ENCODE data around the gene TRPC4AP. TPM values are rescaled to one million over a fixed set of nuclear protein-coding genes. Genes with fewer than 3 reads are reported as not detected.

TRPC4AP gene
- total RNA-seq, 1 experiment from 2014 or later = 48.6 TPM

DNA sequence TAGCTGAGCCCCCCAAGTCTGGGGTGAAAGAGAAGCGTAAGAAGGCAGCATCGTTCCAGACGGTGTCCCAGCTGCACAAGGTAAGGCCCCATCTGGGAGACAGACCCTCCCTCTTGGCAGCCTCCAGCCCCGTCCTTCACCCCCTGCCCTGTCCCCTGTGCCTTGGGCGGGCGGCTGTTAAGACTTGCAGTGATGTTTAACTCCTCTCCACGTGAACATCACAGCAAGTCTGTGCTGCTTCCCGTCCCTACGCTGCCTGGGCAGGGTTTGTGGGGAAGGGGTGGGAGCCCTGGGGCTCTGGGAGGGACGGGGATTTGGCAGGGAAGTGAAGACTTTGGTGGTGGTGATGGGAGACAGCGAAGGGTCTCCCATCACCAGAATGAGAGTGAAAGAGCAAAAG lies 102.4 kb downstream of the TRPC4AP start (continued):
- TF ChIP-seq ZBTB33 (IDR thresholded peaks at IDR 0.05; ENCODE audit: extremely low read depth, insufficient replicate concordance, low read length) = no peak
- no peak for TF ChIP-seq CBX3 (IDR thresholded peaks at IDR 0.05; ENCODE audit: low read depth)
- TF ChIP-seq ZFX (IDR thresholded peaks at IDR 0.05) = no peak
- no peak for TF ChIP-seq SRF (IDR thresholded peaks at IDR 0.05; ENCODE audit: low read depth)
- TF ChIP-seq EZH2 (IDR thresholded peaks at IDR 0.05) = no peak
- TF ChIP-seq EGR1 (IDR thresholded peaks at IDR 0.05; ENCODE audit: low read depth) = no peak
- no peak for TF ChIP-seq SIN3A (IDR thresholded peaks at IDR 0.05; ENCODE audit: low read depth)
- TF ChIP-seq FOSL1 (IDR thresholded peaks at IDR 0.05; ENCODE audit: low read depth) = no peak

DNA sequence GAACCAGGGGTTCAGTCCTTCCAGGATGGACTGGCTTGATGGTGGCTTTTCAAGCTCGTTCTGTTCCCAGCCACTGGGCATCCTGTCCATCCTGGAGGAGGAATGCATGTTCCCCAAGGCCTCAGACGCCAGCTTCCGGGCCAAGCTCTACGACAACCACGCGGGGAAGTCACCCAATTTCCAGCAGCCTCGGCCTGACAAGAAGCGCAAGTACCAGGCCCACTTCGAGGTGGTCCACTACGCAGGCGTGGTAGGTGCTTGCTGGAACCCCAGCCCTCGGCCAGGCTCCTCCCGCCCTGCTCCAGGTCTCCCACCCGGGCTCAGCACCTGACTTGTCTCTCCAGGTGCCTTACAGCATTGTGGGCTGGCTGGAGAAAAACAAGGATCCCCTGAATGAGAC lies 102.9 kb downstream of the TRPC4AP start:
- no peaks in the 10 kb centered on the region for H3K36me3 ChIP-seq (ENCODE audit: control insufficient read depth in 1 of 2, insufficient read depth in 2 of 2, low read length in 2 of 2)
- ChIA-PET CTCF (no interaction called here), POLR2A (interaction anchor here (0.6 kb wide), 1 partner anchor 116 kb away, joined by 3 read pairs; no protein-coding TSS in a partner anchor), RAD21 (ENCODE audit: low non-redundant PET in 1 of 2, low total read pairs in 2 of 2, uncharacterized antibody in 2 of 2, unreplicated experiment in 2 of 2) (no interaction called here)
- no peaks in the 10 kb centered on the region for H3K79me2 ChIP-seq (ENCODE audit: insufficient read depth, low read length)
- no peak overlapping the region for H3K9ac ChIP-seq (ENCODE audit: low read length)
- no peaks in the 10 kb centered on the region for H3K4me1 ChIP-seq (ENCODE audit: control insufficient read depth in 1 of 2, insufficient read depth in 2 of 2, low read length in 2 of 2)
- intact Hi-C loops (cut with micrococcal nuclease) = no loop called here
- DNase-seq (ENCODE audit: low read depth, low spot score) (no peak), ATAC-seq (no peak)
- no peaks in the 10 kb centered on the region for H3K9me2 ChIP-seq (ENCODE audit: insufficient read depth)
- H3K27ac ChIP-seq (ENCODE audit: low read depth, low read length) = no peak overlapping the region
- no peak overlapping the region for H2AFZ ChIP-seq (ENCODE audit: low read depth, low read length, poor library complexity, severe bottlenecking)
- TF ChIP-seq REST (IDR thresholded peaks at IDR 0.05; ENCODE audit: low read depth) = no peak
- no peak for TF ChIP-seq CBX3 (IDR thresholded peaks at IDR 0.05; ENCODE audit: low read depth)
- no peak for TF ChIP-seq CEBPB (IDR thresholded peaks at IDR 0.05; ENCODE audit: low read depth)
- no peak for TF ChIP-seq ZBTB33 (IDR thresholded peaks at IDR 0.05; ENCODE audit: extremely low read depth, insufficient replicate concordance, low read length)
- no peak for TF ChIP-seq POLR2A (IDR thresholded peaks at IDR 0.05; ENCODE audit: borderline replicate concordance, extremely low read depth, insufficient read depth, insufficient read length)
- TF ChIP-seq ZNF274 (IDR thresholded peaks at IDR 0.05; ENCODE audit: low read depth, low read length) = no peak
- TF ChIP-seq POLR2AphosphoS5 (IDR thresholded peaks at IDR 0.05; ENCODE audit: low read depth, low read length) = no peak
- TF ChIP-seq ELF1 (IDR thresholded peaks at IDR 0.05; ENCODE audit: borderline replicate concordance, low read depth) = no peak
- TF ChIP-seq CTCF (IDR thresholded peaks at IDR 0.05 in 2 of 3, conservative IDR thresholded peaks at IDR 0.05 in 1 of 3; ENCODE audit: borderline replicate concordance in 1 of 3, insufficient read depth in 1 of 3, low read depth in 2 of 3, low read length in 2 of 3) = no peak
- TF ChIP-seq SIN3A (IDR thresholded peaks at IDR 0.05; ENCODE audit: low read depth) = no peak
- TF ChIP-seq ZFX (IDR thresholded peaks at IDR 0.05) = no peak
- no peaks in the 10 kb centered on the region for H4K20me1 ChIP-seq (ENCODE audit: insufficient read depth)
- BruUV-seq (replicated peaks) = no TSS peak
- H3K4me3 ChIP-seq (replicated peaks in 1 of 2; ENCODE audit: low read depth in 1 of 2, low read length in 2 of 2) = no peak overlapping the region
- H3K4me2 ChIP-seq (ENCODE audit: low read length) = no peak overlapping the region
- H3K9me3 ChIP-seq (ENCODE audit: control insufficient read depth in 1 of 2, insufficient read depth in 1 of 2, low read depth in 1 of 2, low read length in 2 of 2) = no peaks in the 10 kb centered on the region
- no peaks in the 10 kb centered on the region for H3K27me3 ChIP-seq (ENCODE audit: insufficient read depth, low read length)
